ENCODE results near the gene NPTX2.

GRCh38 chr7:98670186-98670585 lies 53.1 kb downstream of the NPTX2 start:
- TF ChIP-seq CTCF (conservative IDR thresholded peaks at IDR 0.05), result no peak
- no peak for TF ChIP-seq EZH2 (IDR thresholded peaks at IDR 0.05; ENCODE audit: low read depth)
